Activated naive CD8-positive, alpha-beta T cell treated with anti-CD3 and anti-CD28 coated beads for 36 hours (primary cell): ENCODE results near the gene WDR37. TPM values are rescaled to one million over a fixed set of nuclear protein-coding genes. Genes with fewer than 3 reads are reported as not detected.

Experiments
- DNase-seq: peaks from one replicate; pipeline ENCODE4 v3.0.0; 2021
- H3K27ac Mint-ChIP-seq: one replicate; pipeline ENCODE4 v1.8.0; 2022; ENCODE audit warnings: mild to moderate bottlenecking, moderate library complexity, mixed read lengths
- H3K27me3 Mint-ChIP-seq: one replicate; pipeline ENCODE4 v1.8.0; 2022; ENCODE audit warnings: mild to moderate bottlenecking, mixed read lengths
- H3K36me3 Mint-ChIP-seq: one replicate; pipeline ENCODE4 v1.8.0; 2021; ENCODE audit warnings: mild to moderate bottlenecking, mixed read lengths
- H3K4me1 Mint-ChIP-seq: one replicate; pipeline ENCODE4 v1.8.0; 2021; ENCODE audit warnings: mixed read lengths
- H3K4me3 Mint-ChIP-seq: one replicate; pipeline ENCODE4 v1.8.0; 2022; ENCODE audit warnings: mild to moderate bottlenecking, moderate library complexity, mixed read lengths
- H3K9me3 Mint-ChIP-seq: one replicate; pipeline ENCODE4 v1.8.0; 2022; ENCODE audit warnings: mixed read lengths
- total RNA-seq, 2 experiments: library from RNA; stranded (reverse); gene quantifications; one replicate each; pipeline ENCODE4 v1.2.3, GENCODE V29; 2021

The WDR37 gene
- total RNA-seq, 2 experiments from 2014 or later = 14.0 to 14.2 TPM

DNA sequence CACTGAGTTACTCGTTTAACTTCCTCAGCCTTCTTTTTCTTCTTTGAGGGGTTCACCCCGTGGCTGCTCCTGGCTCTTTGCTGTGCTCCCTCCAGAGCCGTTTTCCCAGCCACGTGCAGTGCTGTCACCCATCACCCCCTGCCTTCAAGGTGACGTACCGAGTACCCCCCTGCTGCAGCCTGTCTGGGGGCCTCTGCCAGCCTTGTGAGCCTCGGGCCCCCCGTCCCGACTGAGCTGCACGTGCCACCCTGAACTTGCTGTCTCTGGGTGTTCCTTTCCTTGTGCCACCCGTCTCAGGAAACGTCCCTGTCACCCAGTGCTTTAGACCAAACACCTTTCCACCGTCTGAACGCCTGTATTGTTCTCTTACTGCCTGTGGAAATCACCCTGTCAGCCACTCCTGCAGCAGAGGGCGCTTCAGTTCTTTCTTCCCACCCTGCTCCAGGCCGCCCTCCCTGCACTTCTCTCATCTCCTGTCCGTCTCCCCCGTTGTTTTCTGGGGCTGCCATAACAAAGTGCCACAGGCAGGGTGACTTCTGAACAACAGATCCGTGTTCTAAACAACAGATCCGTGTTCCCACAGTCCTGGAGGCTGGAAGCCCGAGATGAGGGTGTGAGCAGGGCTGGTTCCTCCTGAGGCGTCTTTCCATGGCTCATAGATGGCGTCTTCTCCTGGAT, 44.6 kb downstream of the WDR37 start:
- no peaks in the 10 kb centered on the region for H3K9me3 Mint-ChIP-seq
- no peak overlapping the region for H3K4me3 Mint-ChIP-seq
- H3K27me3 Mint-ChIP-seq = no peaks in the 10 kb centered on the region
- DNase-seq = no peak
- no peak overlapping the region for H3K27ac Mint-ChIP-seq
- peaks cover 29% of the 10 kb centered on the region for H3K36me3 Mint-ChIP-seq
- peaks cover 28% of the 10 kb centered on the region for H3K4me1 Mint-ChIP-seq

DNA sequence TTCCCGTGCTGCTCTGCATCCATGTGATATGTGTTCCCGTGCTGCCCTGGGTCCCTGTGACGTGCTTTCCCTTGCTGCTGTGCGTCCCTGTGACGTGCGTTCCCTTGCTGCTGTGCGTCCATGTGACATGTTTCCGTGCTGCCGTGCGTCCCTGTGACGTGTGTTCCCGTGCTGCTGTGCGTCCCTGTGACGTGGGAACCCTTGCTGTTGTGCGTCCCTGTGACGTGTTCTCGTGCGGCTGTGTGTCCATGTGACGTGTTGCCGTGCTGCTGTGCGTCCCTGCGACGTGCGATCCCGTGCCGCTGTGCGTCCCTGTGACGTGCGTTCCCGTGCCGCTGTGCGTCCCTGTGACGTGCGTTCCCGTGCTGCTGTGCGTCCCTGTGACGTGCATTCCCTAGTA, 45.8 kb downstream of the WDR37 start:
- Mint-ChIP-seq H3K4me3 (no peak overlapping the region), H3K27me3 (no peaks in the 10 kb centered on the region), H3K9me3 (no peaks in the 10 kb centered on the region), H3K4me1 (peaks cover 28% of the 10 kb centered on the region), H3K27ac (peak overlapping the region; percentile 49), H3K36me3 (peaks cover 33% of the 10 kb centered on the region)
- no peak for DNase-seq

DNA sequence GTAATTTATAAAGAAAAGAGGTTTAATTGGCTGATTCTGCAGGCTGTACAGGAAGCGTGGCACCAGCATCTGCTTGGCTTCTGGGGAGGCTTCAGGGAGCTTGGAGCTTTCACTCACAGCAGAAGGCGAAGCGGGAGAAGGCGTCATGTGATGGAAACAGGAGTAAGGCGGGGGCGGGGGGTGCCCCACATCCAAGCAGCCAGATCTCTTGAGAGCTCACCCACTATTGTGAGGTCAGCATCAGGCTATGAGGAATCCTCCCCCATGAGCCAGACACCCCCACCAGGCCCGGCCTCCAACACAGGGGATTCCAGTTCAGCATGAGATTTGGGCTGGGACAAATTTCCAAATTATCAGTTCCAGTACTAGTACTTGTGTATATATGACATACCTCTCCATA, 46.2 kb downstream of the WDR37 start:
- Mint-ChIP-seq H3K4me3 (no peak overlapping the region), H3K36me3 (peaks cover 33% of the 10 kb centered on the region), H3K27me3 (no peaks in the 10 kb centered on the region), H3K4me1 (peaks cover 28% of the 10 kb centered on the region), H3K9me3 (no peaks in the 10 kb centered on the region), H3K27ac (peak overlapping the region; percentile 49)
- DNase-seq = peak; percentile 45

DNA sequence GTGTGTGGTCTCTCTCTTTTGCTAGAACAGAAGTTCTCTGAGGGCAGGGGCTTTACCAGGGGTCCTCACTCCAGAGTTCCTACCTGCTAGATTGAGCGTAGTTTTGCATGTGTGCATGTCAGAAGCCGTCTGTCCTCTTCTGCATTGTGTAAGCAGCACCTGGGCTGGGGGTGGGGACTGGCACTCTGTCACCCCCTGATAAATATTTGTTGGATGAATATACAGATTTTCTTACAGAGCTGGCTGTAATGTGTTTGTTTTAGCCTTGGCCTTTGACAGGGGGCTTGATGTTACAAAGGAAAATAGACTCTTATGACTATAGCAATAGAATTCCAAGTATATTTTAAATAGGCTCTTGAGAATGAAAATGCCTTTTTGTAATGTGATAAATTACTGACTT, 46.6 kb downstream of the WDR37 start:
- H3K27ac Mint-ChIP-seq = peak overlapping the region; percentile 47
- H3K27me3 Mint-ChIP-seq = no peaks in the 10 kb centered on the region
- H3K36me3 Mint-ChIP-seq = peaks cover 35% of the 10 kb centered on the region
- H3K4me1 Mint-ChIP-seq = peaks cover 28% of the 10 kb centered on the region
- no peak for DNase-seq
- H3K4me3 Mint-ChIP-seq = no peak overlapping the region
- H3K9me3 Mint-ChIP-seq = no peaks in the 10 kb centered on the region

DNA sequence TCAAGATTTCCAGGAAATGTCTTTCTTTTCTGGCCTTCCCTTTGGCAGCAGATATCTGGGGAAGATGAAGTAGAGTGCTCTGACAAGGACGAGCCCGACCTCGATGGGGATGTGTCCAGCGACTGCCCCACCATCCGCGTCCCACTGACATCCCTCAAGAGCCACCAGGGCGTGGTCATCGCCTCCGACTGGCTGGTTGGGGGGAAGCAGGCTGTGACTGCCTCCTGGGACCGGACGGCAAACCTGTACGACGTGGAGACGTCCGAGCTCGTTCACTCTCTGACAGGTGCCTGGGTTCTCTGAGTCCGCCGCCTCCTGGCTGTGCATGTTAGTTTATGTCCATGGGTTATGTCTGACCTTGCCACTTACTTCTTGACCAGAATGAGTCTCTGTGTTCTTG, 47.4 kb downstream of the WDR37 start:
- Mint-ChIP-seq H3K4me1 (peaks cover 28% of the 10 kb centered on the region), H3K9me3 (no peaks in the 10 kb centered on the region), H3K4me3 (no peak overlapping the region), H3K36me3 (peaks cover 37% of the 10 kb centered on the region), H3K27me3 (no peaks in the 10 kb centered on the region), H3K27ac (no peak overlapping the region)
- no peak for DNase-seq

DNA sequence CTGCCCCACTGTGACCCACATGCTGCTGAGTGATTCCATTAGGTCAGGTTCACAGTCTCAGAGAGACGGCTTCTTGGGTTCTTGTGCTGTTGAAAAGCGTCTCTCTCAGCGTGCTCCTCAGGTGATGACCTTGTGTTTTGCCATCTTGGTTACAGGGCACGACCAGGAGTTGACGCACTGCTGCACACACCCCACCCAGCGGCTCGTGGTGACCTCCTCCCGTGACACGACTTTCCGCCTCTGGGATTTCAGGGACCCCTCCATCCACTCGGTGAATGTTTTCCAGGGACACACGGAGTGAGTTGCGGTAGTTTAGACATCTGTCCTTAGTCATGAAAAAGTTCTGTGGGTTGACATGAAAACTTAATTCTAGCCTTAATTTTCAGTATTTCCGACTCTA, 48.8 kb downstream of the WDR37 start:
- Mint-ChIP-seq H3K9me3 (no peaks in the 10 kb centered on the region), H3K27ac (peak overlapping the region; percentile 46), H3K36me3 (peaks cover 39% of the 10 kb centered on the region), H3K4me1 (peaks cover 25% of the 10 kb centered on the region), H3K27me3 (no peaks in the 10 kb centered on the region), H3K4me3 (no peak overlapping the region)
- DNase-seq = no peak

DNA sequence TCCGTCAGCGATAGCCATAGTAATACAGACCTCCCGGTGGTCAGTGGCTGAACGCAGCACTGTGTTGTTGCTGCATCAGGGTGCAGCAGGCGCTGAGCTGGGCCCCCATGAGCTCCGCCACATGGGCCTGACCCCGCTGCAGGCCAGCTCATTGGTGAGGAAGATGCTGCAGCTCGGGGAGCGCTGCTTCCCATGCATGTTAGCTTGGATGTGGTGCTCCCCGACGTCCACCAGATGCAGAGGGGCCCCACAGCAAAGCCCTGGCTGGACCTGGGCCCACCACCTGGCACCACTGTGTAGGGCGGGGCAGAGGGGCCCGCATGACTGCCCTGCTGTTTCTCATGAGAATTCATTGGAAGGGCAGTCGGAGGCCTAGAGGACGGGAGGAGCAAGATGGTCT, 50.8 kb downstream of the WDR37 start:
- Mint-ChIP-seq H3K4me3 (no peak overlapping the region), H3K27ac (no peak overlapping the region), H3K27me3 (no peaks in the 10 kb centered on the region), H3K9me3 (no peaks in the 10 kb centered on the region), H3K36me3 (peaks cover 46% of the 10 kb centered on the region), H3K4me1 (peaks cover 31% of the 10 kb centered on the region)
- DNase-seq = no peak

DNA sequence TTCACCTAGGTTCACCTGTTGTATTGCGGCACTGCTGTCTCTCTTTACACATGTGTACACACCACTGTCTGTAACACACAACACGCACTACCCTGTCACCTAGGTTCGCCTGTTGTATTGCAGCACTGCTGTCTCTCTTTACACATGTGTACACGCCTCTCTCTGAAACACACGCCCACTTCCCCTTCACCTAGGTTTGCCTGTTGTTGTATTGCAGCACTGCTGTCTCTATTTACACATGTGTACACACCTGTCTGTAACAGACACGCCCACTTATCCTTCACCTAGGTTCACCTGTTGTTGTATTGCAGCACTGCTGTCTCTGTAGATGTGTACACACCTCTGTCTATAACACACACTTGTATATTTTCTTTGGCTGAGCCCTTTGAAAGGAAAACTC, 51.5 kb downstream of the WDR37 start:
- H3K27me3 Mint-ChIP-seq = no peaks in the 10 kb centered on the region
- H3K36me3 Mint-ChIP-seq = peaks cover 46% of the 10 kb centered on the region
- no peak overlapping the region for H3K4me3 Mint-ChIP-seq
- peaks cover 25% of the 10 kb centered on the region for H3K4me1 Mint-ChIP-seq
- no peaks in the 10 kb centered on the region for H3K9me3 Mint-ChIP-seq
- H3K27ac Mint-ChIP-seq = no peak overlapping the region
- no peak for DNase-seq

DNA sequence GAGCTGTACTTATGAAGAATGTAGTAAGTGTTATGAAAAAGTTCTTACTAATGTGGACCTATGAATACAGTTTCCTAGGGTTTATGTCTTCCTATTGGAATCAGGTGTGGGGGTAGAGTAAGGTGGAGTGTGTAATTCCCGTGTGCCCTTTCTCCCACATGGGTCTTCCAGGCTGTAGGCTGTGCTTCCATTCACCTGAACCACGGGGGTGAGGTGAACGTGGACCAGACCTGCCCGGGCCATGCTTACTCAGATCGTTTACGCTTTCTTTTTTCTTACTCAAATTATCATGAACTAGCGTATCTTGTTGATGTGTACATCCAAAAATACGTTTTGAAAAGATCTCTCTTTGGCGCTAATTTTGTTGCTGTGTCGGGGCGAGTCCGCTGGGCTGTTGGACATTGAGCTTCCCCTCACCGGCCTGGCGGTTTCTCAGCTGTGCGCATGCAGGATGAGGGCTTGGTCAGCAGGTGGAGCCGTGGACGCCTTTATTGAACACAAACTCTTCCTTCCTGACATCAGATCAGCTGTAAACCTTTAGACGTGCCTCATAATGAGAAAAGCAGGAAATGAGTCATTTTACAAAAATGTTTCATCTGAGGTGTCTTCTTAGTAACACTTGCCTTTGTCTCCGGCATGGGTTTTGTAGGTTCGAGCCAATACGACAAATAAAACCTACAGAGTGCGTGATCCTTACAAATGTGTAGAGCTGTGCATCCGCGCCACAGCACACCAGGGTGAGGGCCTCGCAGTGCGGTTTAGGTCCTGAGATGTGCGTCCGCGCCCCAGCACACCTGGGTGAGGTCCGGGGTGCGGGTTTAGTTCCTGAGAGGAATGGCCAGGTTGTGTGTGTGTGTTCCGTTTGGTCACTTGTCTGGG, 53.8 kb downstream of the WDR37 start:
- Mint-ChIP-seq H3K36me3 (peaks cover 43% of the 10 kb centered on the region), H3K4me1 (peaks cover 25% of the 10 kb centered on the region), H3K9me3 (no peaks in the 10 kb centered on the region), H3K27ac (peak overlapping the region; percentile 88), H3K4me3 (no peak overlapping the region), H3K27me3 (no peaks in the 10 kb centered on the region)
- peak; percentile 77 for DNase-seq

DNA sequence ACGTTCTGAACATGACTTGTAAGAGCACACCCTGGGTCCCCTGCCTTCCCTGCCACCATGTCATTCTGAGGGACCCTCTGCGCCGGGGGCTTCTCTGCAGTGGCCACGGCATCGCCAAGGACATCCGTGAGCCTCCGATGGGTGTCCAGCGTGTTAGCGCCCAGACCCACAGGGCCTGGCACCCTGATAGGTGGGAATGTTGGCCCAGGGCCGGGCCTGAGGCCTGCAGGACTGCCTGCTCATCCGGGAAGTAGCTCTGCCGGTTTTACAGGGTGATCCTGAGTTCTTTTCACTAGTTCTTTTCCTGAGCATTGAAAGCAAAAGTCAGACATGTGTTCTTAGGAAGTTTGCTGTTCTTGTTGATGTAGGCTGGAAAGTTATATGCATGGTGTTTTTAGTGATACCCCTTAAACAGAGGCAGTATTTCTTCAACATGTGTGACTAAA, 54.5 kb downstream of the WDR37 start:
- H3K36me3 Mint-ChIP-seq = peaks cover 41% of the 10 kb centered on the region
- H3K27ac Mint-ChIP-seq = peak overlapping the region; percentile 88

DNA sequence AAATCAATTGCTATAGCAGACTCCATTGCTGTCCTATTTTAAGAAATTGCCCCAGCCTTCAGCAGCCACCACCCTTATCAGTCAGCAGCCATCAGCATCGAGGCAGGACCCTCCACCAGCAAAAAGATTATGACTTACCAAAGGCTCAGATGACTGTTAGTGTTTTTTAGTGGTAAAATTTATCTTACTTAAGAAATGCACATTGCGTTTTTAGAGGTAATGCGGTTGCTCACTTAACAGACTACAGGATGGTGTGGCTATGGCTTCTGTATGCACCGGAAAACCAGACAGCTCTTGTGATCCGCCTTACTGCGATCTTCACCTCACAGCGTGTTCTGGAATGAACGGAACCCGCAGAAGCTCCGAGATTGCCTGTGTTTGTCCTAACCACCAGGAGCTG, 58.1 kb downstream of the WDR37 start:
- Mint-ChIP-seq H3K36me3 (peaks cover 55% of the 10 kb centered on the region), H3K4me3 (no peak overlapping the region), H3K27me3 (no peaks in the 10 kb centered on the region), H3K4me1 (peaks cover 38% of the 10 kb centered on the region), H3K9me3 (peaks cover 2% of the 10 kb centered on the region), H3K27ac (no peak overlapping the region)
- no peak for DNase-seq

More for the DNA sequence above, 54.5 kb downstream of the WDR37 start:
- no peak for DNase-seq
- Mint-ChIP-seq H3K27me3 (no peaks in the 10 kb centered on the region), H3K4me1 (peaks cover 25% of the 10 kb centered on the region), H3K4me3 (peak overlapping the region; percentile 8), H3K9me3 (no peaks in the 10 kb centered on the region)

DNA sequence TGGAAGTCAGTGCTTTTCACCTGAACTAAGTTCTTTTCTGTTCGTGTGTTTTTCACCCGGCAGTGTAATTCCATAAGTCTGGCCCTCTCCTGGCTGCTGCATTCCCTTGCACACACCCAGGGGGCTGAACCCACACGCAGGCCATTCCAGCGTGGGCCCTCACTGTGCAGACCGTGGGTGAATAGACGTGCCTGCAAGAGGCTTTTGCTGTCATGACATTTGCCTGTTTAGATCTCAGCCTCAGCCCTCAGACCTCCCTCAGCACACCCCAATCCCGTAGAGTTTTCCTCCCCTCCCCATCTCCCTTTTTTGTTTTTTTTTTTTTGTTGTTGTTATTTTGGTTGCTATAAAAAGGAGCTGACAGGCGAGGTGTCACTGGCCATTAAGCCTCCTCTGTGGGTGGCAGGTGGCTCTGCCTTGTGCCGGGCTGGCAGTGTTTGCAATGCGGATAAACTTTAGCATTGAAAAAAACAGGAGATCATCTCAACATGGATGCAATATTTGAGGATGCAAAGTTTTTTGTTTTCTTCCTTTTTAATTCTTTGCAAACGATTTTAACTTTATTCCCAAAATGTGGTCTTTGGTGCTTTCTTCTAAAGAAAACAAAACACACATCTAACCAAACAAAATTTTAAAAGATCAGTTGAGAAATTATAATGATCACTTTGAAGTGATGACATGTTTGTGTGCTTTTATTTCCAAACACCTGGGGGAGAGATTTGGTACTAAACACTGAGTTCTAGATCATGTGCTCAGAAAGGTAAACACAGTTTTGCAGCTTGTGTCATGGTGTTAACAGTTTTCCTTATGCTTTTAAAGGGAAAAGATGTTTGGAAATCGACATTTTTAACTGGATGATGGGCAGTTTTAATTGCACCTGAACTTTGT, 58.8 kb downstream of the WDR37 start:
- no peak for DNase-seq
- Mint-ChIP-seq H3K4me3 (no peak overlapping the region), H3K27me3 (no peaks in the 10 kb centered on the region), H3K9me3 (peaks cover 2% of the 10 kb centered on the region), H3K4me1 (peaks cover 35% of the 10 kb centered on the region), H3K27ac (no peak overlapping the region), H3K36me3 (peaks cover 52% of the 10 kb centered on the region)

DNA sequence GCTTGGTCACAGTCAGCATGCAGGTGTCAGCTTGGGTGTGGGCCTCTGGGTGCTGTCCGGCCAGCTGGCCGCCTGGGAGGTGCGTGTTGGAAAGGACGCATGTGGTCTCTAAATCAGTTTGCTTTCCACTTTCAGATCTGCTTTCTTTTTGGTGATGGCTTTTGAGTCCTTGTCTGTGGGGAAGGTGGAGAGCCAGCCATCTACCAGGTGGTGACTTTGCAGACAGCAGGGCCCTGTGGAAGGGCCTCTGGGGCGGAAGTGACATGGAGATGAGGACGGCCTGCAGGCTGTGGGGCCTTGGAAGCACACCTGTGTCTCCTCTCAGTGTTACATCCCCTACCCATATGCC, 59.4 kb downstream of the WDR37 start:
- Mint-ChIP-seq H3K4me1 (peaks cover 30% of the 10 kb centered on the region), H3K9me3 (peaks cover 2% of the 10 kb centered on the region), H3K36me3 (peaks cover 46% of the 10 kb centered on the region)

DNA sequence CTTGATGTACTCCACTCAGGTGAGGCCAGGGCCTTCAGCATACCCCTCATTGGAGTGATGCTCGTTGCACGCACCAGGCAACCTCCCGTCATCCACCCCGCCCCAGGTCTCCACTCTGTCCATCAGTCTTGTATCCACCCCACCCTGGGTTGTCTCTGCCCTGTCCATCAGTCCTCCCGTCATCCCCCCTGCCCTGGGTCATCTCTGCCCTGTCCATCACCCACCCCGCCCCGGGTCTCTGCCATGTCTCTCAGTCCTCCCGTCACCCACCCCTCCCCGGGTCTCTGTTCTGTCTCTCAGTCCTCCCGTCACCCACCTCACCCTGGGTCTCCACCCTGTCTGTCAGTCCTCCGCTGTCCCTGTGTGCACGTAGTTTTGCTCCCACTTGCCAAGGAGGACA, 59.9 kb downstream of the WDR37 start:
- Mint-ChIP-seq H3K4me1 (peaks cover 25% of the 10 kb centered on the region), H3K27ac (no peak overlapping the region), H3K9me3 (peaks cover 2% of the 10 kb centered on the region)

More for the DNA sequence above, 59.4 kb downstream of the WDR37 start:
- H3K27me3 Mint-ChIP-seq = no peaks in the 10 kb centered on the region
- H3K4me3 Mint-ChIP-seq = no peak overlapping the region
- DNase-seq = no peak
- no peak overlapping the region for H3K27ac Mint-ChIP-seq

More for the DNA sequence above, 59.9 kb downstream of the WDR37 start:
- Mint-ChIP-seq H3K4me3 (no peak overlapping the region), H3K36me3 (peaks cover 42% of the 10 kb centered on the region), H3K27me3 (no peaks in the 10 kb centered on the region)
- DNase-seq = no peak
